Left cardiac atrium (tissue), 4 donors: ENCODE data around the gene DERA. TPM values are rescaled to one million over a fixed set of nuclear protein-coding genes. Genes with fewer than 3 reads are reported as not detected.
"Not testable (repeated sequence)": the region's sequence is repeated elsewhere in the genome, so short reads cannot be mapped to it uniquely, and the experiment has no call there.

Source experiments
- ATAC-seq, 2 donors: fragments of 200-7000 bp; cut with Tn5 transposase; one replicate each; pipeline ENCODE4 v1.9.1; 2020; ENCODE audit warnings: mild to moderate bottlenecking in 2 of 2, moderate library complexity in 2 of 2
- DNase-seq: peaks from one replicate; pipeline ENCODE4 v3.0.0-alpha.2; 2020
- intact Hi-C, 2 donors: fragments of 100-400 bp; cut with DNase I; formaldehyde crosslinking; loops; one replicate each; pipeline versions ENCODE4 v1.14.1 to v1.15.1; 2022 to 2023
- total RNA-seq, 2 donors: library from RNA; stranded (reverse); fragmentation: NEBNext Ultra II Directional; extraction: Animal tissue kit (Norgen Biotek cat#: 25700); gene quantifications; one replicate each; pipeline ENCODE4 v1.2.1, GENCODE V29; 2021
- donor health status: DM: no; HTN: yes; CAD: no.
- donor health status: DM: no; HTN: yes; CAD: no; lungs with severe emphysema.
- donor health status: DM: yes; HTN: yes; CAD: no.
- donor health status: Dilated cardiomyopathy.

Gene DERA
- total RNA-seq, 2 donors from 2014 or later = 15.7 to 21.0 TPM

DNA sequence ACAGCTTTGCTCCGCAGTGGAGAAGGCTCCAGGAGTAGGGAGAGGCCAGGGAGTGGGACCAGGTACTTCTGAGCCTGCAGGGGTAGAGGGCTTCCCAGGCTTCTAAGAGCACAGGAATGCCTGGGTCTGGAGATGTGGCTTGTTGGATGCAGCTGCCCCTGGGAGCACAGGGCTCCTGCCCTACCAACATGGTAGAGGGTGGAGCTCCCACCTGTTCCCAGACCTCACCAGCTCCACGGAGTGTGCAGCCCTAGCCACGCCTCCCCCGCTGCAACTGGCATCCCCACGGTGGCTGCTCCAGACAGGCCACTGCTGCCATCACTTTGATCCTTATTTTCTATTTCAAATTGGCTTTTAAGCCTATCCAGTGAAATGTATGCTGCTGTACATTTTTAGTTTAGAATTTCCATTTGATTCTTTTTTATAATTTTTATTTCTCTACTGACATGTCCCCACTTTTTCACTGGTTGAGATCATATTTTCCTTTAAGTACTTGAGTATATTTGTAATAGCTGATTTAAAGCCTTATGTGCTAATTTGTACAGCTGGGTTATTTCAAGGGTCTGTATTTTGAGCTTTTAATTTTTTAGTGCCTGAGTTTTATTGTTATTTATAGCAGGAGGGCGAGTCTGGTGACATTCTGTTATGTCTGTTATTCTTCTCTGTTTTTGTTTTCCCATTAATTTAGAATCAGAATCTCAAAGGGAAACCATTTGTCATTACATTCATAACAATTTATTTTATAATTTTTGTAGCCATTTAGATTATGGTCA, 78.0 kb downstream of the DERA start:
- intact Hi-C loops = no loop called here
- DNase-seq (no peak), ATAC-seq (no peak)

- ATAC-seq (peak in 1 of 2 donors; percentile 27), DNase-seq (no peak)
- intact Hi-C loops = no loop called here
Measured at GRCh38 chr12:15995801-15996200, 84.7 kb downstream of the DERA start.

DNA sequence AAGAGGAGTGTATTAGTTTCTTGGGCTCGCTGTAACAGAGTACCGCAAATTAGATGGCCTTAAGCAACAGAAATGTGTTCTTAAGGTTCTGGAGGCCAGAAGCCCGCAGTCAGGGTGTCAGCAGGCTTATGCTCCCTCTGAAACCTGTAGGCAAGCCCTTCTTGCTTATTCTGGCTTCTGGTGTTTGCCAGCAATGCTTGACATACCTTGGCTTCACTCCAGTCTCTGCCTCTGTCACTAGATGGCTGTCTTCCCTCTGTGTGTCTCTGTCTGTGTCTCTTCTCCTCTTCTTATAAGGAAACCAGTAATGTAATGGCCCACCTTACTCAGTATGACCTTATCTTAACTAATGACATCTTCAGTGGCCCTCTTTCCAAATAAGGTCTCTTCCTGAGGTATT, 85.1 kb downstream of the DERA start:
- peak; percentile 88 to 93 for ATAC-seq
- DNase-seq = peak; percentile 32
- intact Hi-C loops = no loop called here

DNA sequence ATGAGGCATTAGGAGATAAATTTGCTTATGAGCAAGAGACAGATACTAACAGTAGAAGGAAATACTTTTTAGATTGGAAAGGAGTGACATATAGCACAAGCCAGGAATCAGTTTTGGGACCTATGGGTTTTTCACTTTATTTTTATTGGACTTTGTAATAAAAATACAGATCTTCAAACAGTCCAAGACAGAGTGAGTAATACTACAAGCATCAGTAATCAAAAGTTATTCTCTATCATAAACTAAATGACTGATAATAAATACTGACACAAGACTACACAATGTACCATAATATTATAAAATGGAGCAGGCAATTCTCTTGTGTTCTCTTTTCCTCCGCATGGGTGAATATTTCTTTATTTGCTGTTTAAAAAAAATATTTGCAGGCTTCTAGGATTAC, 85.8 kb downstream of the DERA start:
- DNase-seq (no peak), ATAC-seq (no peak)
- intact Hi-C loops = no loop called here

GRCh38 chr12:15997910-15998309, 86.8 kb downstream of the DERA start:
- intact Hi-C loops = no loop called here
- no peak for ATAC-seq

DNA sequence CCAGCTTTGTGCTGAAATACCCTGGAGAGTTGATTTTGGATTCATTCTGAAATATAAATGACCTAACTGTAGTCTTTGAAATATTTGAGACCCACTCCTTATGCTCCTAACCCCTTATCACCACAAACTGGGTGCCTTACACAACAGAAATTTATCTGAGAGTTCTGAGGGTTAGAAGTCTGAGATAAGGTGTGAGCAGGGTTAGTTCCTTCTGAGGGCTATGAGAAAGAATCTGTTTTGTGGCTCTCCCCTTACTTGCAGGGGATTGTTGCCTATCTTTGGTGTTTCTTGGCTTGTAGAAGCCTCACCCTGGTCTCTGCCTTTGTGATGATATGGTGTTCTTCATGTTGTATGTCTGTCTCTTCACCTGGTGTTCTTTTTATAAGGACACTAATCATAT, 91.7 kb downstream of the DERA start:
- intact Hi-C loops = no loop called here
- ATAC-seq (no peak), DNase-seq (no peak)

More at GRCh38 chr12:15997910-15998309, 86.8 kb downstream of the DERA start:
- no peak for DNase-seq

DNA sequence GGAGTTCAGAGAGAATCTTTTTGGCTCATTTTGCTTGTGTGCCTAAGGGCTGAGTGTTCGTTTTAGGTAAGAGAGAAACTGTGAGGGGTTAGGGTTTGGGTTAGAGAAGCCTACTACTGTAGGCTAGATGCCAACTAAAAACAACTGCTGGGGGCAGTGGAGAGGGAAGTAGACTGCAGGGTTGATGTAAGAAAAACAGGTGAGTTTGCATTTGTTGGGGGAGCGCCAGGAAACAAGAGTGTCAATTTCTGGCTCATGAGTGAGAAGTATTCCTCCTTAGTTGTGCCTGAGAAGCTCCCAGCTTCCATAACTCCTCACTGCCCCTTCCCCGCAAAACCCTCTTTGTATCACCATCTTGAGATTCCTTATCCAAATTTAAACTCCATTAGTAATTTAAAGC, 92.3 kb downstream of the DERA start:
- ATAC-seq (no peak), DNase-seq (no peak)
- intact Hi-C loops = no loop called here

DNA sequence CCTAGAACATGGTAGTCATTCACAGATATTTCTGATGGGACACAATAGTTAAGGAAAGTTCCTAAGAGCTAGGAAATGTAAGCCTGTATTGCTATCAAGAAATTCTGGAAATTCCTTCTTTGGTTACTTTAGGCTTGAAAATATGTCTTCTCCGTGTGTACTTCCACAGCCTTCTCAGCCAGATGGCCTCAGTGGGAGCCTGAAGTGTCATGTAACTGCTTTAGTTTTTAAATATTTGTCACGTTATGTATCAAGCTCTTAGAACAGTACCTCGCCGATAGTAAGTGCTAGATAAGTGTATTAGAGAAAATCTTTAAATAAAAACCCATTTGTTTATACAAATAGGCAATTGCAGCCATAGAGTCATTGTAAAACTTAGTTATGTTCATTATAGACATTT, 95.6 kb downstream of the DERA start:
- no peak for ATAC-seq
- DNase-seq = no peak
- intact Hi-C loops = no loop called here

DNA sequence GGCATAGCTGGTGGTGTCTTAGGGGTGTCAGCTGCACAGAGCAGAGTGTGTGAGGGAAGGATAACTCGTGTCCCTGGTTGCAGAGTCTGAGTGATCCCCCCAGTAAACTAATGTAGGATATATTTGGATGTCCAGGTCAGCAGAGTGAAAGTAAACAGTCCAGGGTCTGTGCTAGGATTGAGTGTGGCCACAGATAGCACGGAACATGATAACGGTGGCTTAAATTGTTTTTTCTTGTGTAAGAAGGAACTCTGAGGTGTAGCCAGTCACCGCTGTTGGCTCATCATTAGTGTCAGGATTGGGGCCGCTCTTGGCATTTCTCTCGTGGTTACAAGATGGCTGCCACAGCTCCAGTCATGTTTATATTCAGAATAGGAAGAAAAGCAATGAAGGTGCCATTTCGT, 97.3 kb downstream of the DERA start:
- intact Hi-C loops = no loop called here
- DNase-seq = no peak
- no peak for ATAC-seq

DNA sequence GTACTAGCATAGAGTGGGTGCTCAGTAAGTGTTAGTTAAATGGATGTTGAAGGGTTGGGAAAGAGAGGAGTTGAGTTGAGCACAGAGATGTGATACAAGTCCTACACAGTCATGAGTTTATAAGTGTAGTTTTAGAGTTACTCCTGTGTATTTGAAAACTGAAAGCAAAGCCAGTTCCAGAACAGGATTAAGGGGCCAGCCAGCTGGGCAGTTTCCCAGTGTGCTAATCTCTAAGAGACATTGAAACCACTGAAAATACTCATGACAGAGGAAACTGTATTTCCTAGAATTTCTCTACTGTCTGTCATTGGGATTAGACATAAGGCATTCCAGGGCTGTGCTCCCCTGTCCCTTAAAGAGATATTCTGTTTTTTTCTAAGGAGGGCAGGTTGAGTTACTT, 101.0 kb downstream of the DERA start:
- DNase-seq (peak; percentile 59), ATAC-seq (peak; percentile 91 to 97)
- intact Hi-C loops = no loop called here

DNA sequence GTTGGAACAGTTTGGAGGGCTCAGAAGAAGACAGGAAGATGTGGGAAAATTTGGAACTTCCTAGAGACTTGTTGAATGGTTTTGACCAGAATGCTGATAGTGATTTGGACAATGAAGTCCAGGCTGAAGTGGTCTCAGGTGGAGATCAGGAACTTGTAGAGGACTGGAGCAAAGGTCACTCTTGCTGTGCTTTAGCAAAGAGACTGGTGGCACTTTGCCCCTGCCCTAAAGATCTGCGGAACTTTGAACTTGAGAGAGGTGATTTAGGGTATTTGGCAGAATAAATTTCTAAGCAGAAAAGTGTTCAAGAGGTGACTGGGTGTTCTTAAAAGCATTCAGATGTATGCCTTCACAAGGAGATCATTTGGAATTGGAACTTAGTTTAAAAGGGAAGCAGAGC, 102.6 kb downstream of the DERA start:
- ATAC-seq, intact Hi-C loops: not testable (repeated sequence)

DNA sequence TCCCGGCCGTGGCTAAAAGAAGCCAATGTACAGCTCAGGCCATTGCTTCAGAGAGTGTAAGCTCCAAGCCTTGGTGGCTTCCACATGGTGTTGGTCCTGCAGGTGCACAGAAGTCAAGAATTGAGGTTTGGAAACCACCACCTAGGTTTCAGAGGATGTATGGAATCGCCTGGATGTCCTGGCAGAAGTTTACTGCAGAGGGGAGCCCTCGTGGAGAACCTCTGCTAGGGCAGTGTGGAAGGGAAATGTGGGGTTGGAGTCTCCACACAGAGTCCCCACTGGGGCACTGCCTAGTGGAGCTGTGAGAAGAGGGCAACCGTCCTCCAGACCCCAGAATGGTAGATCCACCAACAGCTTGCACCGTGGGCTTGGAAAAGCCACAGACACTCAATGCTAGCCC, 103.3 kb downstream of the DERA start:
- DNase-seq, intact Hi-C loops, ATAC-seq: not testable (repeated sequence)

More for the DNA sequence above, 102.6 kb downstream of the DERA start:
- not testable (repeated sequence) for DNase-seq

DNA sequence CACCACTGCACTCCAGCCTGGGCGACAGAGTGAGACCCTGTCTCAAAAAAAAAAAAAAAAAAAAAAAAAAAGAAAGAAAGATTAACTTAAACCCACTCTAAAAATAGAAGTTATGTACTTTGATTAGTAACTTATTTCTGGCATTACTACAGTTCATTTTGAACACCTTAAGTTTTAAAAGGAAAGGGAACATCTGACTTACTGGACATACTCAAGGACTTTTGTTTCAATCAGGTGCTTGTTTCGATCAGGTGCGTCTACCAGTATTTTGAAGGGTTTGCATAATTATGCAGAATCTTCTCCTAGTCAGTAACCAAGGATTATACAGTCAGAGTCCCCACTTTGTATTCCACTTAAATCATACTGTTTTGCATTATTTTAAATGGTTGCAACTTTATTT, 105.6 kb downstream of the DERA start:
- intact Hi-C loops = no loop called here
- ATAC-seq = no peak
- DNase-seq = no peak

DNA sequence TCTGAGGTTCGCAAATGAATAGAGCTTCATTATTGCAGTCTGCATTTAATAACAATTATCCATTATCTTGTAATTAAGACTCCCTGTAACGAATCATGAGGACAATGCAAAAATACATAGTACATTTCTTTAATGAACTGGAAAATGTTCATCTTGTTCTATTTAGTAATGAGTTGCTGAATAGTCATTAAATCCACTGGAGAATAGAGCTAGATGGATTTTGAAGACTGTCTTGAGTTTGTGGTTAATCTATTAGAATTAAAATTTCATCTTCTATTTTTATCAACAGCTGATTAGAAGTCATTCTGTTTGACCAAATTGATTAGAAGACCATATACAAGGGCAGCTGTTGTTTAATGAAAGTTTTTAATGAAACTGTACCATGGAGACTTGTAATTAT, 107.2 kb downstream of the DERA start:
- no peak for ATAC-seq

DNA sequence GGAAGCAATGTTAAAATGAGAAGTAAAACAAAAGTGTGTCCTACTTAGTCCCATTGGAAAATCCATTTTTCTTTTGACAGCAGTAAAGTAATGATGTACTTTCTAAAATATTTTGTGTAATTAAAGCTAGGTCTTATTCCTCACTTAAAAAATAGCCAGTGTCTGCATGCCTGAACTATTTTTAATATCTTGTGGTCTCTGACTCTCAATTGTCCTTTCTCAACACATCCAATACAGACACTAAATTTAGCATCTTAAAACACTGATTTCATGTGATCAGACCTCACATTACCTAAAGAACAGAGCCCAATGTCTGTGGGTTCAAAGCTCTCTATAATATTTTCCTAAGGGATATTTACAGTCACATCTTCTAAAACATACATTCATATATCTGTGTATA, 108.0 kb downstream of the DERA start:
- DNase-seq = no peak
- intact Hi-C loops = no loop called here
- no peak for ATAC-seq

More for the DNA sequence above, 107.2 kb downstream of the DERA start:
- no peak for DNase-seq
- intact Hi-C loops = no loop called here

- intact Hi-C loops = no loop called here
- no peak for DNase-seq
Measured at GRCh38 chr12:16020031-16020430, 108.9 kb downstream of the DERA start.

DNA sequence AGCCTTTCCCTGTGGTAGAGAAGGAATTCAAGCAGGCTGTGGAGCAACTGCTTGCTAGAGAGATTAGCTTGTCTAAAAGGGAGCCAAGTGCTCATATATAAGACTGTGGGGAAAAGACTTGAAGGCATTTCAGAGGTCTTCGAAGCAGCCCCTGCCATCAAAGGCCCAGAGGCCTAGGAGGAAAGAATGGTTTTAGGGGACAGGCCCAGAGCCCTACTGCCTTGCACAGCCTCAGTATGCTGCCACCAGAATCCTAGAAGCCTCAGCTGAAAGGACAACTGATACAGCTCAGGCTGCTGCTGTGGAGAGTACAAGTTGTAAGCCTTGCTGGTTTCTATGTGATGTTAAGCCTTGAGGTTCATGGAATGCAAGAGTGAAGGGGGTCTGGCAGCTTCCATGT, 109.9 kb downstream of the DERA start:
- ATAC-seq (no peak), DNase-seq (no peak)
- intact Hi-C loops = no loop called here

More at GRCh38 chr12:16020031-16020430, 108.9 kb downstream of the DERA start:
- ATAC-seq = no peak

DNA sequence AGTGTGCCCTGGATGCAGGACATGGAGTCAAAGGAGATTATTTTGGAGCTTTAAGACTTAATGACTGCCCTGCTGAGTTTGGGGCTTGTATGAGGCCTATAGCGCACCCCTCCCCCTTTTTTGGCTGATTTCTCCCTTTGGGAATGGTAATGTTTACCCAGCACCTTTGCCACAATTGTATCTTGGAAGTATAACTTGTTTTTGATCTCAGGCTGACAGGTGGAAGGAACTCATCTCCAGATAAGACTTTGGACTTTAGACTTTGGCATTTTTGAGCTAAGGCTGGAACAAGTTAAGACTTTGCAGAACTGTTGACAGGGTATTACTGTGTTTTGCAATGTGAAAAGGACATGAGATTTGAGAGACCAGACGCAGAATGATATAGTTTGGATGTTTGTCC, 110.5 kb downstream of the DERA start:
- ATAC-seq (no peak), DNase-seq (no peak)
- intact Hi-C loops = no loop called here

- intact Hi-C loops = no loop called here
- no peak for ATAC-seq
- no peak for DNase-seq
Measured at GRCh38 chr12:16027002-16027401, 115.9 kb downstream of the DERA start.

GRCh38 chr12:16030744-16031143, 119.6 kb downstream of the DERA start:
- ATAC-seq = no peak
- intact Hi-C loops = no loop called here
- no peak for DNase-seq

DNA sequence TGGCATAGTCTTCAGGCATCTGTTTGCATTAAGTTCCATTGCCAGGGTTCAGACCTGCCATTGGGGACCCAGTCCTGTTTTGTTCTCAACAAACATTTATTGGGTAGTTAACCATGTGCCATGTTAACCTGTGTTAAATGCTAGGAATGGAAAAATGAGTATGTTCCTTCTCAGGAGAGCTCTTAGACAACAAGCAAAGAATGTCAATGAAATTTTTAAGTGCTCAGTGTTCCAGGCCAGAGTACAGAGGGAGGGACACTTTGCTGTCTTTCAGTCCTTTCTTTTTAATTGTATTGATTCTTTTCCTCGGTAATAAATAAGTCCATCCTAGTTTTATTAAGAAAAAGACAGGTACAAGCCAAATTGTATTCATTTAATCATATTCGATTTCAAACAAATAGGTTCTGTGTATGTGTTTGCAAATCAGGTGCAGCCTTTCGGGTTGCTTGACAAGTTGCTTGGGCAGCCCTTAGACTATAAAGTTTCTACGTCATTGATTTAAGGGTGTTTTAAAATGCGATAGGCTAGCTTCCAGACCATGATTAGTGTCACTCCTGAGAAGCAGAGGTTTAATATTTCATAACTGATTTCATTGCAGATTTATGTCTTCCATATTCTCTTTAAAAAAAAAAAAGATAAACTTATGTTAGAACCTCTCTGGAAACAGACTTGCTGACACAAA, 123.1 kb downstream of the DERA start:
- ATAC-seq (no peak), DNase-seq (no peak)
- intact Hi-C loops = no loop called here
